ENCODE data around the gene GNPAT.

DNA sequence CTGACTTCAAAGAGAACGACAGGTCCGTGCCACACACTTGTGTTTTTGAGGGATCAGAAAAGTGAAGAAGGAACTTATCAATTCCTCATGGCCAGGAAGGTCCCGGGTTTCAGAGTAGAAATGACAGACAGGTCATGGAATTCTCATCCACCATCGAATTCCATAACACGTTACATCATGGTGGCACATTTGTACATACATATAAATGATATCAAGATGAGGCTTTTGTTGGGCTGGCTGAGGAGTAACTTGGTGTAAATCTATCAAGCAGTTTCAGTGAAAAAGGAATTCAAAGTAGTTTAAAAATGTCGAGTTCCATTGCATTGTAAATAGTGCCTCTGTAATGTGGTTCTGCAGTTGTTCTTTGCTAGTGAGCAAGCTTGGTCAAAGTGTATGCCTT, 22.9 kb upstream of the GNPAT start:
- no peak for TF ChIP-seq EZH2 (IDR thresholded peaks at IDR 0.05; ENCODE audit: insufficient read depth, poor library complexity, severe bottlenecking)
- TF ChIP-seq EZH2phosphoT487 (IDR thresholded peaks at IDR 0.05; ENCODE audit: insufficient read depth, low read depth) = no peak
